Measurements from ENCODE around the gene FGF6.

DNA sequence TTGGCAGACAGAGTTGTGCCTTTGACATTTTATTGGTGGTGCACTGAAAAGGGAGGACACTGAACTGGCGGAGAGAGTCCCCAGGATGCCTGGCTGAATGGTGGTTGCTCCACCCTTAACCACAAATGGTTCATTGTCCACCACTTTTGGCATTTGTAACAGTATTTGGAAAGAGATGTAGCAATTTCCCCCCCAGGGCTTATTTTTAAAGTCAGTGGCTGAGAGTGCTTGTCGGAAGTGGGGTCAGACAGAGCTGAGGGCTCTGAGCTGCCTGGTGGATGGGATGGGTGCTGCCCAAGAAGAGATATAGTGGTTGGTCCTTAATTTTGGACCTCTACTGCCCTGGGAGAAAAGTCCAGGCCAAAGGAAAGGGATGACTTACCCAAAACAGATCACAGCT, 31.5 kb upstream of the FGF6 start:
- TF ChIP-seq, protein P1, sequence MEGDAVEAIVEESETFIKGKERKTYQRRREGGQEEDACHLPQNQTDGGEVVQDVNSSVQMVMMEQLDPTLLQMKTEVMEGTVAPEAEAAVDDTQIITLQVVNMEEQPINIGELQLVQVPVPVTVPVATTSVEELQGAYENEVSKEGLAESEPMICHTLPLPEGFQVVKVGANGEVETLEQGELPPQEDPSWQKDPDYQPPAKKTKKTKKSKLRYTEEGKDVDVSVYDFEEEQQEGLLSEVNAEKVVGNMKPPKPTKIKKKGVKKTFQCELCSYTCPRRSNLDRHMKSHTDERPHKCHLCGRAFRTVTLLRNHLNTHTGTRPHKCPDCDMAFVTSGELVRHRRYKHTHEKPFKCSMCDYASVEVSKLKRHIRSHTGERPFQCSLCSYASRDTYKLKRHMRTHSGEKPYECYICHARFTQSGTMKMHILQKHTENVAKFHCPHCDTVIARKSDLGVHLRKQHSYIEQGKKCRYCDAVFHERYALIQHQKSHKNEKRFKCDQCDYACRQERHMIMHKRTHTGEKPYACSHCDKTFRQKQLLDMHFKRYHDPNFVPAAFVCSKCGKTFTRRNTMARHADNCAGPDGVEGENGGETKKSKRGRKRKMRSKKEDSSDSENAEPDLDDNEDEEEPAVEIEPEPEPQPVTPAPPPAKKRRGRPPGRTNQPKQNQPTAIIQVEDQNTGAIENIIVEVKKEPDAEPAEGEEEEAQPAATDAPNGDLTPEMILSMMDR (IDR thresholded peaks at IDR 0.05): no peak
- no peak for TF ChIP-seq POLR2A (IDR thresholded peaks at IDR 0.05)

Measured in esophagus squamous epithelium (tissue), 4 donors.